KMS-11 (cell line): Measurements from ENCODE around the gene HNRNPH3.

Experiments
- H2AFZ ChIP-seq: fragments of 200-600 bp; sonication (generic); 2 replicates; pipeline ENCODE4 v1.6.1; 2016; ENCODE audit warnings: antibody characterized with exemption, mixed run types, low read depth
- H3K27ac ChIP-seq: fragments of 200-600 bp; sonication (generic); 2 replicates; pipeline ENCODE4 v1.6.1; 2016; ENCODE audit warnings: mild to moderate bottlenecking, mixed run types
- H3K27me3 ChIP-seq: fragments of 200-600 bp; sonication (generic); 2 replicates; pipeline ENCODE4 v1.6.1; 2017; ENCODE audit warnings: mild to moderate bottlenecking, low read depth, mixed run types, moderate library complexity; ENCODE audit not compliant: insufficient read depth
- H3K36me3 ChIP-seq: fragments of 200-600 bp; sonication (generic); 2 replicates; pipeline ENCODE4 v1.6.1; 2017; ENCODE audit warnings: mild to moderate bottlenecking, mixed run types; ENCODE audit not compliant: insufficient read depth
- H3K4me1 ChIP-seq: fragments of 200-600 bp; sonication (generic); 2 replicates; pipeline ENCODE4 v1.6.1; 2016; ENCODE audit warnings: mild to moderate bottlenecking, low read depth, mixed run types; ENCODE audit not compliant: poor library complexity, severe bottlenecking
- H3K4me2 ChIP-seq: fragments of 200-600 bp; sonication (generic); 2 replicates; pipeline ENCODE4 v1.7.0; 2016; ENCODE audit warnings: mild to moderate bottlenecking, mixed run types
- H3K4me3 ChIP-seq: fragments of 200-600 bp; sonication (generic); IDR thresholded peaks from 2 replicates; pipeline ENCODE4 v1.6.1; 2017; ENCODE audit warnings: low read depth, low read length, mixed read lengths; ENCODE audit not compliant: insufficient read depth
- H3K79me2 ChIP-seq: fragments of 200-600 bp; sonication (generic); 2 replicates; pipeline ENCODE4 v1.6.1; 2016; ENCODE audit warnings: low read depth, mixed run types; ENCODE audit not compliant: insufficient read depth
- H3K9ac ChIP-seq: fragments of 200-600 bp; sonication (generic); 2 replicates; pipeline ENCODE4 v1.6.1; 2016; ENCODE audit warnings: mild to moderate bottlenecking, mixed run types
- H4K20me1 ChIP-seq: fragments of 200-600 bp; sonication (generic); 2 replicates; pipeline ENCODE4 v1.6.1; 2016; ENCODE audit warnings: mild to moderate bottlenecking, mixed run types; ENCODE audit not compliant: insufficient read depth
- CTCF ChIP-seq: fragments of 200-600 bp; sonication (generic); conservative IDR thresholded peaks from 2 replicates; pipeline ENCODE4 v1.6.1; 2017; ENCODE audit warnings: low read depth, mild to moderate bottlenecking, antibody characterized with exemption, low read length, moderate library complexity, mixed read lengths

HNRNPH3 gene

GRCh38 chr10:68331455-68332258, at the start of gene HNRNPH3:
TSS of gene HNRNPH3 (plus strand) at chr10:68332064. CDS start at chr10:68337222, 5,158 bp downstream.
- H4K20me1 ChIP-seq, result peaks cover 38% of the 10 kb centered on the region
- H3K79me2 ChIP-seq, result peaks cover 51% of the 10 kb centered on the region
- peaks cover 31% of the 10 kb centered on the region for H3K4me1 ChIP-seq
- H3K27me3 ChIP-seq, result no peaks in the 10 kb centered on the region
- no peaks in the 10 kb centered on the region for H3K36me3 ChIP-seq
- peak within 1 kb of the TSS; percentile 97 for H2AFZ ChIP-seq
- TF ChIP-seq CTCF, result no peak
- peak within 1 kb of the TSS; percentile 38 for H3K4me3 ChIP-seq
- H3K4me2 ChIP-seq, result peak within 1 kb of the TSS; percentile 87
- peak within 1 kb of the TSS; percentile 99 for H3K9ac ChIP-seq
- H3K27ac ChIP-seq, result peak within 1 kb of the TSS; percentile 98

GRCh38 chr10:68284062-68285001, 47.5 kb upstream of the HNRNPH3 start:
- Histone ChIP-seq H3K79me2 (no peaks in the 10 kb centered on the region), H3K4me1 (no peaks in the 10 kb centered on the region), H3K4me2 (no peak overlapping the region), H2AFZ (no peak overlapping the region), H3K9ac (no peak overlapping the region), H3K27ac (no peak overlapping the region), H3K36me3 (no peaks in the 10 kb centered on the region), H3K4me3 (no peak overlapping the region), H4K20me1 (no peaks in the 10 kb centered on the region), H3K27me3 (no peaks in the 10 kb centered on the region)
- TF ChIP-seq CTCF, result no peak

- H3K4me1 ChIP-seq, result no peaks in the 10 kb centered on the region
- no peak overlapping the region for H3K9ac ChIP-seq
- no peak overlapping the region for H2AFZ ChIP-seq
- no peaks in the 10 kb centered on the region for H3K79me2 ChIP-seq
- no peak for TF ChIP-seq CTCF
- H3K4me3 ChIP-seq, result no peak overlapping the region
- no peak overlapping the region for H3K4me2 ChIP-seq
- no peaks in the 10 kb centered on the region for H3K27me3 ChIP-seq
- no peaks in the 10 kb centered on the region for H4K20me1 ChIP-seq
- H3K36me3 ChIP-seq, result no peaks in the 10 kb centered on the region
- H3K27ac ChIP-seq, result no peak overlapping the region
Observed at GRCh38 chr10:68288717-68289116, 43.1 kb upstream of the HNRNPH3 start.

GRCh38 chr10:68290736-68291135, 41.1 kb upstream of the HNRNPH3 start:
- Histone ChIP-seq H3K9ac (no peak overlapping the region), H2AFZ (no peak overlapping the region), H4K20me1 (no peaks in the 10 kb centered on the region), H3K27me3 (no peaks in the 10 kb centered on the region), H3K4me1 (no peaks in the 10 kb centered on the region), H3K79me2 (no peaks in the 10 kb centered on the region), H3K36me3 (no peaks in the 10 kb centered on the region), H3K4me2 (no peak overlapping the region), H3K27ac (no peak overlapping the region), H3K4me3 (no peak overlapping the region)
- no peak for TF ChIP-seq CTCF
